Osteoblast (primary cell): ENCODE data around the gene MNAT1. TPM values are rescaled to one million over a fixed set of nuclear protein-coding genes. Genes with fewer than 3 reads are reported as not detected.
A peak's percentile ranks its signal among the peaks of the same experiment; 100 is the strongest.

ENCODE experiments used
- DNase-seq: peaks from one replicate; pipeline ENCODE4 v3.0.0; 2011; ENCODE audit warnings: low spot score, mixed read lengths; ENCODE audit not compliant: insufficient read length; ENCODE audit errors: missing footprints
- H2AFZ ChIP-seq: 2 replicates; pipeline ENCODE4 v1.6.0; 2011; ENCODE audit warnings: mild to moderate bottlenecking, low read length
- H3K27ac ChIP-seq: 2 replicates; pipeline ENCODE4 v1.5.1; 2011; ENCODE audit warnings: mild to moderate bottlenecking, low read depth, low read length, moderate library complexity
- H3K27me3 ChIP-seq: 2 replicates; pipeline ENCODE4 v1.6.0; 2012; ENCODE audit warnings: mild to moderate bottlenecking, control low read depth, inconsistent platforms, low read length, moderate library complexity; ENCODE audit not compliant: insufficient read depth
- H3K36me3 ChIP-seq: 2 replicates; pipeline ENCODE4 v1.5.1; 2011; ENCODE audit warnings: mild to moderate bottlenecking, low read length, control low read depth, moderate library complexity; ENCODE audit not compliant: insufficient read depth
- H3K4me1 ChIP-seq: 2 replicates; pipeline ENCODE4 v1.5.1; 2011; ENCODE audit warnings: mild to moderate bottlenecking, low read length, control low read depth, moderate library complexity; ENCODE audit not compliant: insufficient read depth
- H3K4me2 ChIP-seq: 2 replicates; pipeline ENCODE4 v1.6.0; 2011; ENCODE audit warnings: mild to moderate bottlenecking, low read length; ENCODE audit not compliant: insufficient read depth
- H3K4me3 ChIP-seq: fragments of 200-600 bp; sonication (generic); 3 replicates; pipeline ENCODE4 v1.5.1; 2012; ENCODE audit warnings: mild to moderate bottlenecking, low read length, inconsistent platforms; ENCODE audit not compliant: insufficient read depth
- H3K79me2 ChIP-seq: 2 replicates; pipeline ENCODE4 v1.6.0; 2012; ENCODE audit warnings: mild to moderate bottlenecking, low read length, control low read depth, inconsistent platforms; ENCODE audit not compliant: insufficient read depth
- H3K9me3 ChIP-seq: 2 replicates; pipeline ENCODE4 v1.5.1; 2011; ENCODE audit warnings: low read depth, low read length, control low read depth
- H4K20me1 ChIP-seq: 2 replicates; pipeline ENCODE4 v1.6.0; 2012; ENCODE audit warnings: mild to moderate bottlenecking, low read length, control low read depth; ENCODE audit not compliant: insufficient read depth
- CTCF ChIP-seq: IDR thresholded peaks from 2 replicates; pipeline ENCODE4 v1.5.1; 2011; ENCODE audit warnings: mild to moderate bottlenecking, low read depth, low read length, moderate library complexity; ENCODE audit errors: extremely low read depth
- total RNA-seq: library from RNA; depleted of rRNA; stranded (reverse); fragments of >200 nt; gene quantifications from 2 replicates; pipeline ENCODE4 v1.2.3, GENCODE V29; 2012

The MNAT1 gene
- total RNA-seq, 1 donor: 51.4 TPM

GRCh38 chr14:60958146-60958545, 223.6 kb downstream of the MNAT1 start:
- Histone ChIP-seq H3K27ac (no peak overlapping the region), H3K27me3 (no peaks in the 10 kb centered on the region), H4K20me1 (no peaks in the 10 kb centered on the region), H2AFZ (no peak overlapping the region), H3K79me2 (peaks cover 10% of the 10 kb centered on the region), H3K36me3 (no peaks in the 10 kb centered on the region), H3K4me3 (no peak overlapping the region), H3K4me1 (no peaks in the 10 kb centered on the region), H3K4me2 (no peak overlapping the region), H3K9me3 (no peaks in the 10 kb centered on the region)
- DNase-seq: no peak
- no peak for TF ChIP-seq CTCF

GRCh38 chr14:60963761-60964160, 229.2 kb downstream of the MNAT1 start:
- DNase-seq: no peak
- no peak for TF ChIP-seq CTCF

GRCh38 chr14:60964904-60965303, 230.3 kb downstream of the MNAT1 start:
- Histone ChIP-seq H3K27ac (no peak overlapping the region), H3K36me3 (no peaks in the 10 kb centered on the region), H3K4me3 (no peak overlapping the region), H3K9me3 (no peaks in the 10 kb centered on the region), H3K79me2 (peaks cover 2% of the 10 kb centered on the region), H4K20me1 (no peaks in the 10 kb centered on the region), H3K27me3 (no peaks in the 10 kb centered on the region), H3K4me2 (no peak overlapping the region), H2AFZ (no peak overlapping the region), H3K4me1 (peaks cover 8% of the 10 kb centered on the region)
- DNase-seq: no peak
- no peak for TF ChIP-seq CTCF

More at GRCh38 chr14:60963761-60964160, 229.2 kb downstream of the MNAT1 start:
- Histone ChIP-seq H3K9me3 (no peaks in the 10 kb centered on the region), H3K27ac (no peak overlapping the region), H3K4me1 (peaks cover 8% of the 10 kb centered on the region), H3K4me2 (no peak overlapping the region), H2AFZ (no peak overlapping the region), H3K36me3 (no peaks in the 10 kb centered on the region), H3K27me3 (no peaks in the 10 kb centered on the region), H3K4me3 (no peak overlapping the region), H3K79me2 (peaks cover 2% of the 10 kb centered on the region), H4K20me1 (no peaks in the 10 kb centered on the region)

GRCh38 chr14:60965402-60965801, 230.8 kb downstream of the MNAT1 start:
- Histone ChIP-seq H4K20me1 (no peaks in the 10 kb centered on the region), H3K27me3 (no peaks in the 10 kb centered on the region), H3K4me1 (peaks cover 8% of the 10 kb centered on the region), H2AFZ (no peak overlapping the region), H3K4me2 (peak overlapping the region; percentile 32), H3K79me2 (peaks cover 2% of the 10 kb centered on the region), H3K9me3 (no peaks in the 10 kb centered on the region), H3K4me3 (no peak overlapping the region), H3K27ac (peak overlapping the region; percentile 32), H3K36me3 (no peaks in the 10 kb centered on the region)
- TF ChIP-seq CTCF: no peak
- peak; percentile 65 for DNase-seq
